HG02798 (cell line): ENCODE results near the gene TENT4A.
"Not testable (repeated sequence)": the region's sequence is repeated elsewhere in the genome, so short reads cannot be mapped to it uniquely, and the experiment has no call there.

Experiments used
- ATAC-seq: cut with Tn5 transposase; IDR thresholded peaks from one replicate; pipeline ENCODE4 v1.9.1; 2021; ENCODE audit warnings: mild to moderate bottlenecking; ENCODE audit not compliant: unreplicated experiment, poor library complexity

TENT4A gene

DNA sequence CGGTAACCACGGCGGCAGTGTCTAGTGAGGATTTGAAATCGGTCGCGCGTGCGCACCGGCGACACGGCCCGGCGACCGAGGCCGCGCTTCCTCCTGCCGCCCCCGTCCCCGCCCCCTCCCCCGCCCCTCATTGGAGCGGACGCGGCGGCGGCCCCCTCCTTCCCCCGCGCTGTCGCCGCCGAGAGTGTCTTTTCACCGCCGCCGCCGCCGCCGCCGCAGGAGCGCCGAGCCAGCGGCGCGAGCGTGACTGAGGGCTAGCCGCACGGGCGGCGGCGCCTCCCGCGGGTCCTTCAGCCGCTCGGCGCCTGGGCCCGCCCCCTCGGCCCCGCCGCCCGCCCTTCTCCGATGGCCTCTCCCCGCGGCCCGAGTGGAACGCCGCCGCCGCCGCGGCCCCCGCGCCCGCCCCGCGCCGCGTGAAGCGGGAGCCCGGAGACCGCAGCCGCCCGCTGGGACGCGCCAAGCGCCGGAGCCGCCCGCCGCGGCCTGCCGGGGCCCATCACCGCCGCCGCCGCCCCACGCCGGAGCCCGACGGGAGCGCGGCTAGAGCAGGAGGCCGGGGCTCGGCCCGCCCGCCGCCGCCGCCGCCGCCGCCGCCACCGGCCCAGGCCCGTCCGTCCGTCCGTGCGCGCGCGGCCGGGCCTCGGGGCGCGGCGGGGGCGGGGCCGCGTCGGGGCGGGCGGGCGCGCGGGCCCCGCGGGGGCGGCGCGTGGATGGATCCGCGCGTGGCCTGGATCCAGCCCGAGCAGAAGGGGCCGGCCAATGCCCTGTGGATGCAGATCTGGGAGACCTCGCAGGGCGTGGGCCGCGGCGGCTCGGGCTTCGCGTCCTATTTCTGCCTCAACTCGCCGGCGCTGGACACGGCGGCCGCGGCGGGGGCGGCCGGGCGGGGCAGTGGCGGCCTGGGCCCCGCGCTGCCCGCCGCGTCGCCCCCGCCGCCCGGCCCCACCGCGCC is at the start of gene TENT4A:
Gene TENT4A (plus strand): TSS at position 159 of the 952 bp plus-strand sequence. CDS start 552 bp downstream, at position 711.
- ATAC-seq: peak; percentile 13

DNA sequence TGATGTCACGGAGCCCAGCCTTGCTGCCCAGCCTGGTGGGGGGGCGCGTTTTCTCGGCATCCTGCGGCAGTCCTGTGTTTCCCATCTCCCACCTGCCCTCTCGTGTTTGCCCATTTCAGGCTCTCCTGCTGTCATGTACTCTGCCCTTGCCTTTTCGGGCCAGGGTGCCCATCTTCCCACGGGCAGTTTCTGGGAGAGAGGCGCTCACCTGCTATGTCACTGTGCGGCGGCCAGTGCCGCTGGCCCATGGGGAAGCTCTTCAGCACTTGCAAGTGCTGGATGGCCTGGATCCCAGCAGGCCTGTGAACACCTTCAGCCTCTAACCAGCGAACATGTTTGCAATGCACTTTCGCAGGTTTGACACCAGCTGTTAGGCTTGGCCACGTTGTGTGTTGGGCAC is 46.5 kb upstream of the TENT4A start:
- no peak for ATAC-seq

DNA sequence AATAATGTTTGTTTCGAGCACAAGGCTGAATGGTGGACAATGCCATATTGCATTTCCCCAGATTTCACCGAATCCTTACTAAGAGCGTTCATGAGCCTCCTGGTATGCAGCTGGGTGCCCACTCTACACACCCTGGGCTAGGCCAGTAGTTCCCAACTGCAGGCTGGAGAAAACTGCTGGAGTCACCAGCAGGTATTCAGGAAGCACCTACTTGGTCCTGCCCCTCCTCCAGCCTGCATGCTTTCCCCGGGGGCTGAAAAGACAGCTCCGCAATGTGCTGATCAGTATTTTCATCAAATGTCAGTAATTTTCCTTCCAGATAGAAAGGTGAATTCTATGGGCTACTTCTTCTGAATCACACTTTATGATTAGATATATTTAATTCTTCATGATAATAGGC is 45.6 kb upstream of the TENT4A start:
- no peak for ATAC-seq

DNA sequence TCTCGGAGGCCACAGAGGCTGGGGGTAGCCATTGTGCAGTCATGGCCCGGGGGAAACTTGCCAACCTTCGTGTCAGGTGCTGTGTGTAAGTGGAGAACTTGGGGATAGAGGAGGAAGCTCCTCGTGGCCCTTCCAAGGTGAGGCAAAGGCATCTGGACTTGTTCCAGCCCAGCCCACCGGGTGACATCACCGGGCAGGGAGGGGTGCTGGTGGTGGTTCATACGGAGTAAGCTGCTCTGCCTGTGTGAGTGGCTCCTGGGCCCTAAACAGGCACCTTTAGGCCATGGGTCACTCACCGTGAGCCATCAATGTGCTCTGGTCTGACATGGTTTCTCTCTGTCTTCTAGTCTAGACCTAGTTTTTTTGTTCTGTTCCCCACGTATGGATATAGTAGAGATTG is 44.5 kb upstream of the TENT4A start:
- not testable (repeated sequence) for ATAC-seq

DNA sequence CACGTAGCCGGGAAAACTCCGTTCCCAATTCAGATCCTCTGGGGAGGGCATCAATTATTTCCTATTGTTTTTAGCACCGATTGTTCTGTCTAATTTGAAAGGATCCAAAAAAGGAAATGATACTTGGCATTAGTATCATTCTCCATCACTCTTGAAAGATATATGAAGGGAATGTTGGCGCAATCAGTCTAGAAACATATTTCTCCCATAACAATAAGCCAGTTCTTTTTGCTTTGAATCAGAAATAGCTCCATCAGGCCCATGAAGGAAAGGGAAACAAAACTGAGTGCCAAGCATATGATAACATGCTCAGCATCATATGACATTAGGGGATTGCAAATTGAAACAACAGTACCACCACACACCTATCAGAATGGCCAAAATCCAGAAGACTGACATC is 40.2 kb upstream of the TENT4A start:
- ATAC-seq: no peak

DNA sequence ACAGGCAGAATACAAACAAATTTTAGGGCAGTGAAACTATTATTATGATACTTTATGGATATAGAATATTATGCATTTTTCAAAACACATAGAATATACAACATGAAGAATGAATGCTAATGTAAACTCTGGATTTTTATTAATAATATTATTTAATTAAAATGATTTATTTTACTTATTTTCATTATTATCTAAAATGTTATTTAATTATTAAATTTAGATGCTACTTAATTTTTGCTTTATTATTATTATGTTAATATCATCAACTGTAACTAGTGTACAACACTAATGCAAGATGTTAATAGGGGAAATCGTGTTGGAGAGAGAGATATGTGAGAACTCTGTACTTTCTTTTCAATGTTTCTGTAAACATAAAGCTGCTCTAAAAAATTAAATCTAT is 39.3 kb upstream of the TENT4A start:
- ATAC-seq: no peak

DNA sequence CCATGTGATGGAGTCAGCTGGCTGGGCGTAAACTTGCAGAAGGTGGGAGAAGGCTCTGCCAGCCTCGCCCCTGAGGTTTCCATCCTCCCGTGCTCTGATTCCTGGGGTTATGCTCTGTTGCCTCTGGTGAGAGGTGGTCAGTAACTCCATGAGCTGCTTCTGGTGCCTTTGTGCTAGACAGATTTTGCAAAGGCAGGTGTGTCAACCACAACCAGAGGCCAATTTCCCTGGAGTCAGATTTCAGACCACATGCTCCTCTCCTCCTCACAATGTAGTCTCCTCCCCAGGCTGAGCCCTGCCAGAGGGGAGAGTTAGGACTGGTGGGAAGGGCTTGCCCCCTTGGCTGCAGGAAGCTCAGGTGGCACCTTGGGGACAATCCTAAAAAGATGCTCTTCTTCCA is 38.8 kb upstream of the TENT4A start:
- no peak for ATAC-seq

DNA sequence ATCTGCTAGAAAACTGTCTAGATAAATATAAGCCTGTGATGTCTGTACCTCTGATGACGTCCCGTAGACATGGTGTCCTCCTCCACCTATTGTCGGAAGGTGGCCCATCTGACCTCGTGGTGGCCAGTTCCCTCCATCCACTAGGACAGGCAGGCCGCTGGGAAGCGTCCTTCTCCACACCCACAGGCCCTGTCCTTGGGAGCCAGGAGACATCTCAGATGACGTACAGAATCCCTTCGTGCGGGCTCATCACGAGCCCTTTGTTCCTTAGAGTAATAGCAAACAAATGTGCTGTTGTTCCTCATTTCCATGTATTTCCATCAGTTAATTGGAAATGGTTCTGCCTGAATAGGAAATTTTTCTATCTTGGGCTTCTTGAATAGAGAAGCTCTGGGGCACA is 38.3 kb upstream of the TENT4A start:
- no peak for ATAC-seq

DNA sequence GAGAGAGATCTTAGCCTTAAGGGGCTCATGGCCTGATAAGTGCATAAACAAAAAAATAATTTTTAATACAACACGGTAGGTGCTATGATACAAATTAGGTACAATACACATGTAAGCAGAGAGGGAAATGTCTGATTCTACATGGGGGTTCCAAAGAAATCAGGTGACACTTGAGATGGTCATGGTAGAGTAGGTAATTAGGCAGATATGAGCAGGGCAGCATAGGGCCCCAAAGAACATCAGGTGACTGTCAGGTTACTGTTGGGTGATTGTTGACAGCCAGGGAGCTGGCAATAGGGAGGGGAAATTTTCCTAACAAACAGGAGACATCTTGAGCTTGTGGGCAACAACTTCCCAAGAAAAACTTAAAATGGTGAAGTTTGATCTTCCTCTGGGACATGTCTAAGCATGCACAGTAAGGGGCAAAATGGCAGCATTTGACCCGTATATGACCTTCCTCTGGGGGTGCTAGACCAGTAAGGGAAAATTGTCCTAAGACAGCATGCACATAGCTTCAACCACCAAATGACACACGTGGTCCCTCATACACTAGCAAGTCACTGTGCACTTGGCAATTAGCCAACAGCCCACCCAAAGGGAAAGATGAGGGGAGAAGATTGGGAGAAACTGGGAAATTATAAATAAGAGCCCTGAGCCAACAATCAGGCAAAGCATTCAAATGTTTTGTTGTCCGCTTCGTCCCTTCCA is 37.3 kb upstream of the TENT4A start:
- ATAC-seq: no peak

DNA sequence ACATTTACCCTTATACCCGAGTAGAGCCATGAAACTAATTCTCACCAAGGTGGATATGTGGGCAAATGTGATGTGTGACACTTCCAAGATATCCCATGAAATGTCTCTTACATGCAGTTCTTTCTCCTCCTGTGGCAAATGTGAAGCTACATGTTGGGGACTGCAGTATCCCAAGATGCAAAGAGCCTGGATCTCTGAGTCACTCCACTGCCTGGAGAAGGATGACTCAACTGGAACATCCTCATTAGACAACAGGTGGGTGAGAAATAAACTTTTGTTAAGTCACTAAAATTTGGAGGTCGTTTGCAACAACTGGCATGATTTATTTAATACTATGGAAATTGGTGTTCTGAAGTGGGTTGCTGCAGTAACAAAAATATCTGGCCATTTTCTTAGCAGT is 36.5 kb upstream of the TENT4A start:
- ATAC-seq: no peak

DNA sequence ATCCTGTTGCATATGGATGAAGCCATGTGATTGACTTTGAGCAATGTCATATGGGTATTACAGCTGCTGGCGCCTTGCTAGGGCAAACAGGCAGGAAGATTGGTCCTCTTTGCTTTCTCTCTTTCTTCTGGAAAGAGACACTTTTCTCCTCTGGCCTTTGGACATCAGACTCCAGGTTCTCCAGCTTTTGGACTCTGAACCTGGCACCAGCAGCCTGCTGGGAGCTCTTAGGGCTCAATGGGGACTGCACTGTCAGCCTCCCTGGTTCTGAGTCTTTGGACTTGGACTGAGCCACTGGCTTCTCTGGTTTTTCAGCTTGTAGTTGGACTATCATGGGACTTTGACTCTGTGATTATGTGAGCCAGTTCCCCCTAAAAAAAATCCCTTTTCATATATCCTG is 34.8 kb upstream of the TENT4A start:
- no peak for ATAC-seq

DNA sequence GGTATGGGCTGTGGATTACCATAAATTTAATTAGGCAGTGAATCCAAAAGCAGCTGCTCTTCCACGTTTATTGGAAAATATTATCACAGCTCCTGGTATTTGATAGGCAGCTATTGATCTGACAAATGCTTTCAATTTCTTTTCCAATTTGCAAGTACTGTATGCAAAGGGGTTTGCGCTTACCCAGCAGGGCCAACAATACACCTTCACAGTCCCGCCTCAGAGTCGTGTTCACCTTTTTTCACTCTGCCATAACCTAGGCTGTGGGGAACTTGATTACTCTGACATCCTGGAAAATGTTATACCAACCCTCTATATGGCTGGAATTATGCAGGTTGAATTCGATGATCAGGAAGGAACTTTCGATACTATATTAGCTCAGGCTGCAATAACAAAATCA is 32.3 kb upstream of the TENT4A start:
- no peak for ATAC-seq

DNA sequence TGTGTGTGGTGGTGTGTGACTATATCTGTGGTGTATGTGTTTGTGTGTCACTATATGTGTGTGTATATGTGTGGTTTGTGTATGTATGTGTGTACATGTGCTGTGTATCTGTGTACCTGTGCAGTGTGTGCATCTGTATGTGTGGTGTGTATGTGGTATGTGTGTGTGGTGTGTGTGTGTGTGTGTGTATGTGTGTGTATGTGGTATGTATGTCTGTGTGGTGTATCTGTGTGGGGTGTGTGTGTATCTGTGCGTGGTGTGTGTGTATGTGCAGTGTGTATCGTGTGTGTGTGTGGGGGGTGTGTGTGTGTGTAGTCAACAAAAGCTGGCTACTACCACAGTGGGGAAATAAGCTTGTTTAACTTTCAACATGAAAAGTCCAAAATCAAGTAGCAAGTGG is 31.6 kb upstream of the TENT4A start:
- no peak for ATAC-seq

DNA sequence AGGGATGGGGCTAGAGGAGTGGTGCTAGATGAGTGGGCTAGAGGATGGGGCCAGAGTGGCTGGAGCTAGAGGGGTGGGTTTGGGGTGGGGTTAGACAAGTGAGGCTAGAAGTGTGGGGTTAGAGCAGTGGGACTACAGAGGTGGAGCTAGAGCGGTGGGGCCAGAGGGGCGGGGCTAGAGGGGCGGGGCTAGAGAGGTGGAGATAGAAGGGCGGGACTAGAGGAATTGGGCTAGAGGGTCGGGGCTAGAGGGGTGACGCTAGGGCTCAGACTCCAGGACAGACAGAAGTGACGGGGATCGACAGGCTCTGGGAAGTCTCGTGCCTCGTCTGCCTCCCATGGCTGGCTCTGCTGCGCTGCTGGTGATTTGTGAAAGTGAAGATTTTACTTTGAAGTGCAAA is 31.0 kb upstream of the TENT4A start:
- no peak for ATAC-seq

DNA sequence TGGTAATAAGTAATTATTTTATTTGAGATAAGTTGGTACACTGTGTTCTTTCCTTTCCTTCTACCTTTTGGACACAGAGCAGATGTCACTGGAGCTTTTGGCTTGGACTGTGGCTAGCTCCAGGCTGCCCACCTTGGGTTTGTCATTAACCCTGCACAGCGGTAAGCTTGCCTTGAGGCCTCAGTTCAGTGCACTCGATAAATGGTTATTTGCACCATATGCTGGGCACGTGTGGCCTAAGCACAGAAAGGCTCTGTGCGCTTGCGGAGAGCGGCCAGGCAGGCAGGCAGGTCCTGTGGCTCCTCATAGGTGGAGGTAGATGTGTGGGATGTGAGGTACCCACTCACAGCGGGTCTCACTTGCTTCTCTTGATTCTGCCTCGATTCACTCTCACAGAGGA is 30.0 kb upstream of the TENT4A start:
- ATAC-seq: no peak

DNA sequence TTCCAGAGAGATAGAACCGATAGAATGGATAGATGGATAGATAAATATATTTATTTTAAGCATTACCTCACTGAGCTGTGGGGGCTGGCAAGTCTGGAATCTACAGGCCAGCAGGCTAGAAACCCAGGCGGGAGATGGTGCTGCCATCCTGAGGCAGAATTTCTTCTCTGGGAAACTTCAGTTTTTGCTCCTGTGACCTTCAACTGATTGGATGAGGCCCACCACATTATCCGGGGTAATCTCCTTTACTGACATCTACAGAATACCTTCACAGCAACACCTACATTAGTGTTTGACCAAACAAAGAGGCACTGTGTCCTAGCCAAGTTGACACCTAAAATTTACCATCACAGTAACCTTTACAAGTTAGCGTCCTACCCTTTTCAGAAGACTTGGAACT is 29.2 kb upstream of the TENT4A start:
- ATAC-seq: no peak

DNA sequence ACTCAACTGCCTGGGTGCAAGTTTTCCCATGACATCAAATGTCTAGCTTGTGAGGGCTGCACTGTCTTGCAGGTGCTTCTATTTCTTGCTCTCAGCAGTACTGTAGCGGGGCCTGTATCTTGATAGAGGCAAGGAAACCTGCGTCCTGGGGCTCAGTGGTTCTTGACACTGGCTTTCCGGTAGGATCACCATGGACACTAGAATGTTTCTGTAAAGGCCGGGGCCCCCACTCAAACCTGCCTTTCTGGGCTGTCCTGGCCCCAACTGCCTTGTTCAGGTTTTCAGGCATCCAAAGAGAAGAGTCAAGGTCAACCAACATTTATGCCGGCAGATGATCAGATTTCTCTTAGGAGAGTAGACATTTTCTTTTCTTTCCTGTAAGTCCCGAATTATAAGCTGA is 26.7 kb upstream of the TENT4A start:
- ATAC-seq: no peak

DNA sequence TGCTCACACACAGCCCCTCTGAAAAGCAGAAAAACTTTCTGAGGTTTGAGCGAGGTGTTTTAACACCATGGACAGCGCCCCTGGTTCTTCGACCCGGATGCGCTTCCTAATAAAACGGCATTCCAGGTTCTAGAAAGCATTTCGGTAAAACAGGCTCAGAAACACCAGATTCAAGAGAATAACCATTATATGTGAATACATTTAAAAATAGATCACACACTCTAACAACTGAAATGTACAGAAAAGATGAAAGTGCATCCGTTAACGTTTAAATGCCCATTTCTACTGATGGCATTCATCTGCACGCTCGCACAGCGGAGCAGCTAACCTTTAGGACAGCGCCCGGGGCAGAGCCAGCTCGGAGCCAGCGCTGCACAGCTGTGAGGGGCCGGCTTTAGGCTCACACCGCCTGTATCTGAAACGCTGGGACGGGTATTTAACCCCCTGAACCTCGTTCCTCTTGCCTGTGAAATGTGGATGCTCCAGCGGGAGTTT is 26.3 kb upstream of the TENT4A start:
- no peak for ATAC-seq

DNA sequence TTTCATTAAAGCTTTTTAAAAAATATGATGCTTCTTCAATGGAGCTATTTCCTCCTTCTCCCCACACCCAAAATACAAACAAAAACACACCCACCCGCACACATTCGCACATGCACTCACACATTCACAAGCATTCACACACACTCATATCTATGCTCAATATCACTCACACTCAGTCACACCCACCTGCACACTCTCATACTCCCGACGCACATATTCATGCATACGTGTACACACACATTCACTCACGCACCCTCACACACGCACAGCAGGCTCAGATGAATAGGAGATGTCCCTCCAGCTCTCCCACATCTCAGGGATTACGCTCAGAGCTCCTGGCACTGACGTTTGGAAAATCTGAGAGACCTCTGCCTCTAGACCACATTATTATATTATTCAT is 25.7 kb upstream of the TENT4A start:
- no peak for ATAC-seq

DNA sequence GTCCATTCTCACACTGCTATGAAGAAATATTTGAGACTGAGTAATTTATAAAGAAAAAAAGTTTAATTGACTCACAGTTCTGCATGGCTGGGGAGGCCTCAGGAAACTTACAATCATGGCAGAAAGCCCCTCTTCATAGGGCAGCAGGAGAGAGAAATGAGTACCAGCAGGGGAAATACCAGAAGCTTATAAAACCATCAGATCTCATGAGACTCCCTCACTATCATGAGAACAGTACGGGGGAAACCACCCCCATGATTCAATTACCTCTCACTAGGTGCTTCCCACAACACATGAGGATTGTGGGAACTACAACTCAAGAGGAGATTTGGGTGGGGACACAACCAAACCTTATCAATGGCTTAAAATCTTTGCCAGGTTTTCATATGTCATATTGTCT is 20.3 kb upstream of the TENT4A start:
- ATAC-seq: no peak

DNA sequence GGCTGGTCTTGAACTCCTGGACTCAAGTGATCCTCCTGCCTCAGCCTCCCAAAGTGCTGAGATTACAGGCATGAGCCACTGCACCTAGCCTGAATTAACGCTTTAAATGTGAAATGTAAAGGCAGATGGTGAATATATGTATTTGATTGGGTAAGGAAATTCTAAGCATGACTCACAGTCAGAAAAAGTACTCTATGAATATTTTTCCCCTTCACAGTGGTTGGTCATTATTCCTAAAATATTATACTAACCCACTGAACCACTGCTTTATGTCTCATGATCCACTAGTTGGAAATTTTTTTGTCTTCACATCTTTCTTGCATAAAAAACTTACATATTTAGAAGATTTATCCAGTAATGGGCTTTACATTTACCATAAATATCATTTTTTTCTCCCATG is 14.5 kb upstream of the TENT4A start:
- no peak for ATAC-seq
